Osteoblast (primary cell): ENCODE data around the gene PNMA8A. TPM values are rescaled to one million over a fixed set of nuclear protein-coding genes. Genes with fewer than 3 reads are reported as not detected.
A peak's percentile ranks its signal among the peaks of the same experiment; 100 is the strongest.

Experiments
- DNase-seq: peaks from one replicate; pipeline ENCODE4 v3.0.0; 2011; ENCODE audit warnings: low spot score, mixed read lengths; ENCODE audit not compliant: insufficient read length; ENCODE audit errors: missing footprints
- H2AFZ ChIP-seq: 2 replicates; pipeline ENCODE4 v1.6.0; 2011; ENCODE audit warnings: mild to moderate bottlenecking, low read length
- H3K27ac ChIP-seq: 2 replicates; pipeline ENCODE4 v1.5.1; 2011; ENCODE audit warnings: mild to moderate bottlenecking, low read depth, low read length, moderate library complexity
- H3K27me3 ChIP-seq: 2 replicates; pipeline ENCODE4 v1.6.0; 2012; ENCODE audit warnings: mild to moderate bottlenecking, control low read depth, inconsistent platforms, low read length, moderate library complexity; ENCODE audit not compliant: insufficient read depth
- H3K36me3 ChIP-seq: 2 replicates; pipeline ENCODE4 v1.5.1; 2011; ENCODE audit warnings: mild to moderate bottlenecking, low read length, control low read depth, moderate library complexity; ENCODE audit not compliant: insufficient read depth
- H3K4me1 ChIP-seq: 2 replicates; pipeline ENCODE4 v1.5.1; 2011; ENCODE audit warnings: mild to moderate bottlenecking, low read length, control low read depth, moderate library complexity; ENCODE audit not compliant: insufficient read depth
- H3K4me2 ChIP-seq: 2 replicates; pipeline ENCODE4 v1.6.0; 2011; ENCODE audit warnings: mild to moderate bottlenecking, low read length; ENCODE audit not compliant: insufficient read depth
- H3K4me3 ChIP-seq: fragments of 200-600 bp; sonication (generic); 3 replicates; pipeline ENCODE4 v1.5.1; 2012; ENCODE audit warnings: mild to moderate bottlenecking, low read length, inconsistent platforms; ENCODE audit not compliant: insufficient read depth
- H3K79me2 ChIP-seq: 2 replicates; pipeline ENCODE4 v1.6.0; 2012; ENCODE audit warnings: mild to moderate bottlenecking, low read length, control low read depth, inconsistent platforms; ENCODE audit not compliant: insufficient read depth
- H3K9me3 ChIP-seq: 2 replicates; pipeline ENCODE4 v1.5.1; 2011; ENCODE audit warnings: low read depth, low read length, control low read depth
- H4K20me1 ChIP-seq: 2 replicates; pipeline ENCODE4 v1.6.0; 2012; ENCODE audit warnings: mild to moderate bottlenecking, low read length, control low read depth; ENCODE audit not compliant: insufficient read depth
- CTCF ChIP-seq: IDR thresholded peaks from 2 replicates; pipeline ENCODE4 v1.5.1; 2011; ENCODE audit warnings: mild to moderate bottlenecking, low read depth, low read length, moderate library complexity; ENCODE audit errors: extremely low read depth
- total RNA-seq: library from RNA; depleted of rRNA; stranded (reverse); fragments of >200 nt; gene quantifications from 2 replicates; pipeline ENCODE4 v1.2.3, GENCODE V29; 2012

The PNMA8A gene
- total RNA-seq, 1 donor: 2.2 TPM

GRCh38 chr19:46431824-46432223 lies 39.5 kb downstream of the PNMA8A start:
- no peak for TF ChIP-seq CTCF
- no peaks in the 10 kb centered on the region for H3K36me3 ChIP-seq
- DNase-seq: peak; percentile 31
- H2AFZ ChIP-seq: no peak overlapping the region
- no peak overlapping the region for H3K27ac ChIP-seq
- H3K27me3 ChIP-seq: peaks cover 14% of the 10 kb centered on the region
- no peak overlapping the region for H3K4me2 ChIP-seq
- H3K4me3 ChIP-seq: no peak overlapping the region
- H3K79me2 ChIP-seq: no peaks in the 10 kb centered on the region
- H4K20me1 ChIP-seq: no peaks in the 10 kb centered on the region
- H3K9me3 ChIP-seq: no peaks in the 10 kb centered on the region
- peaks cover 4% of the 10 kb centered on the region for H3K4me1 ChIP-seq

DNA sequence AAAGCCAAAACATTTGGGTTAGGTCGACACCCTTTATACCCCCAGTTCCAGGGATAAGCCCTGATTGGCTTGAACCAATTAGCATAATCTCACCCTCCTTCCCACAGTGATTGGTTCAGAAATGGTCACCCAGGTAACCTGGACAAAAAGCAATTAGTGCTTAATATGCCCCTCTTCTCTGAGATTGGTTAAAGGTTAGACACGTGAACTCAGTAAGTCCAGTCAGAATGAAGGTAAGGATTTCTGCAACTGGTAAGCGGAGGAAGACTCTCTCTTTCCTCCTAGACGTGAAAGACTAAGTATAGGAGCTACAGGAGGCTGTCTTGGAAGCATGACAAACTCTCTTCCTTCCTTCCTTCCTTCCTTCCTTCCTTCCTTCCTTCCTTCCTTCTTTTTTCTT lies 41.4 kb downstream of the PNMA8A start:
- Histone ChIP-seq H3K27me3 (peaks cover 17% of the 10 kb centered on the region), H3K36me3 (no peaks in the 10 kb centered on the region), H3K9me3 (no peaks in the 10 kb centered on the region), H2AFZ (no peak overlapping the region), H3K4me3 (no peak overlapping the region), H3K79me2 (no peaks in the 10 kb centered on the region), H3K4me2 (no peak overlapping the region), H3K27ac (no peak overlapping the region), H4K20me1 (no peaks in the 10 kb centered on the region), H3K4me1 (peaks cover 6% of the 10 kb centered on the region)
- DNase-seq: no peak
- TF ChIP-seq CTCF: no peak

- H3K79me2 ChIP-seq: no peaks in the 10 kb centered on the region
- H3K9me3 ChIP-seq: no peaks in the 10 kb centered on the region
- no peaks in the 10 kb centered on the region for H4K20me1 ChIP-seq
- DNase-seq: peak; percentile 90
- H3K36me3 ChIP-seq: no peaks in the 10 kb centered on the region
- H3K27me3 ChIP-seq: peaks cover 21% of the 10 kb centered on the region
- peaks cover 6% of the 10 kb centered on the region for H3K4me1 ChIP-seq
- H3K4me3 ChIP-seq: peak within 1 kb of the TSS; percentile 61
- peak within 1 kb of the TSS; percentile 65 for H2AFZ ChIP-seq
- no peak within 1 kb of the TSS for H3K27ac ChIP-seq
- peak within 1 kb of the TSS; percentile 72 for H3K4me2 ChIP-seq
- no peak for TF ChIP-seq CTCF
Measured at GRCh38 chr19:46428239-46429135, 42.9 kb downstream of the PNMA8A start, which contains the start of gene PNMA8C. Gene PNMA8C, minus strand, starts transcription at chr19:46428936. Its CDS starts 577 bp downstream, at chr19:46428359.

DNA sequence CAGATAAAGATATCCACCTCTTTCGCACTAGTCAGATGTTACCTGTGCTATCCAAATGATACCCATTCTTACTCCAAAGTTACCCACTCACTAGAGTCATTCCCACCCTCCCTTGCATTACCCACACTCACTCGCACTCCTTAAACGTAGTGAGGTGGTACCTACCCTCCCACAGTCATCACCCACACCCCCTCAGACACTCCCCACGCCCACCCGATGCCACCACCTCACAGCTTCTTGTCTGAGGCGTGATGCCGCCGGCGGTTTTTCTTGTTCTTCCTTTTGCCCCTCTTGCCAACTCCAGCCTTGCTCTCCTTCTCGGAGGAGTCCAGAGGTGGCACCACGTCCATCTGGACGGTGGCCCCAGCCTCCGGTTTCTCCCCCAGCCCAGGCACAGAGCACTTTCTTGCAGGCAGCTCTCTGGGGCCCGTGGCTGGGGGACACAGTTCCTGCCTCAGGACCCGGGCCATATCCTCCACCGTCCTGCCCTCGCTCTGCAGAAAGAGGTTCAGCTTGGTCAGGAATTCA lies 43.8 kb downstream of the PNMA8A start:
- H3K9me3 ChIP-seq: no peaks in the 10 kb centered on the region
- H3K4me2 ChIP-seq: no peak overlapping the region
- DNase-seq: no peak
- H3K4me1 ChIP-seq: peaks cover 6% of the 10 kb centered on the region
- no peak overlapping the region for H3K27ac ChIP-seq
- H2AFZ ChIP-seq: no peak overlapping the region
- no peak overlapping the region for H3K4me3 ChIP-seq
- peaks cover 21% of the 10 kb centered on the region for H3K27me3 ChIP-seq
- no peaks in the 10 kb centered on the region for H4K20me1 ChIP-seq
- no peaks in the 10 kb centered on the region for H3K36me3 ChIP-seq
- TF ChIP-seq CTCF: no peak
- no peaks in the 10 kb centered on the region for H3K79me2 ChIP-seq
